GM21786 (cell line): ENCODE data around the gene TRPM2.
"Not testable (repeated sequence)": the region's sequence is repeated elsewhere in the genome, so short reads cannot be mapped to it uniquely, and the experiment has no call there.

Experiments
- ATAC-seq: cut with Tn5 transposase; IDR thresholded peaks from one replicate; pipeline ENCODE4 v1.9.1; 2021; ENCODE audit not compliant: unreplicated experiment

Gene TRPM2

GRCh38 chr21:44405948-44406872, 52.8 kb downstream of the TRPM2 start:
- ATAC-seq = no peak

GRCh38 chr21:44406953-44407352, 53.5 kb downstream of the TRPM2 start:
- no peak for ATAC-seq

- ATAC-seq = no peak
Measured at GRCh38 chr21:44407493-44407892, 54.1 kb downstream of the TRPM2 start.

- ATAC-seq = no peak
Measured at GRCh38 chr21:44408226-44408625, 54.8 kb downstream of the TRPM2 start.

- ATAC-seq = no peak
Measured at GRCh38 chr21:44413566-44414290, 60.3 kb downstream of the TRPM2 start.

- ATAC-seq = no peak
Measured at GRCh38 chr21:44414291-44415072, 61.1 kb downstream of the TRPM2 start.

- ATAC-seq = no peak
Measured at GRCh38 chr21:44415073-44416025, 61.9 kb downstream of the TRPM2 start.

- no peak for ATAC-seq
Measured at GRCh38 chr21:44416193-44416592, 62.8 kb downstream of the TRPM2 start.

- not testable (repeated sequence) for ATAC-seq
Measured at GRCh38 chr21:44417621-44418107, 64.2 kb downstream of the TRPM2 start.

GRCh38 chr21:44418108-44418875, 64.9 kb downstream of the TRPM2 start:
- ATAC-seq = no peak

- ATAC-seq = no peak
Measured at GRCh38 chr21:44418876-44419230, 65.4 kb downstream of the TRPM2 start.

- no peak for ATAC-seq
Measured at GRCh38 chr21:44419679-44420078, 66.3 kb downstream of the TRPM2 start.

- ATAC-seq = no peak
Measured at GRCh38 chr21:44420416-44421205, 67.2 kb downstream of the TRPM2 start.

GRCh38 chr21:44421901-44422840, 68.8 kb downstream of the TRPM2 start:
- no peak for ATAC-seq

- ATAC-seq = no peak
Measured at GRCh38 chr21:44423312-44423821, 69.9 kb downstream of the TRPM2 start.

- no peak for ATAC-seq
Measured at GRCh38 chr21:44423941-44424607, 70.7 kb downstream of the TRPM2 start.
